DND-41 (cell line): ENCODE data around the gene AMMECR1L.

Experiments
- ATAC-seq: fragments of 200-7000 bp; cut with Tn5 transposase; 3 replicates; pipeline ENCODE4 v1.9.1; 2021; ENCODE audit warnings: low read depth; ENCODE audit not compliant: insufficient read depth
- DNase-seq: peaks from one replicate; pipeline ENCODE4 v3.0.0-alpha.2; 2020
- H2AFZ ChIP-seq: 2 replicates; pipeline ENCODE4 v1.6.0; 2012; ENCODE audit warnings: low read depth, low read length
- H3K27ac ChIP-seq: 2 replicates; pipeline ENCODE4 v1.5.1; 2012; ENCODE audit warnings: low read length, inconsistent platforms
- H3K27me3 ChIP-seq: fragments of 200-600 bp; sonication (generic); 2 replicates; pipeline ENCODE4 v1.6.0; 2012; ENCODE audit warnings: low read length, mild to moderate bottlenecking, inconsistent platforms; ENCODE audit not compliant: insufficient read depth, poor library complexity
- H3K36me3 ChIP-seq: 2 replicates; pipeline ENCODE4 v1.5.1; 2012; ENCODE audit warnings: low read length, inconsistent platforms; ENCODE audit not compliant: insufficient read depth
- H3K4me1 ChIP-seq: 2 replicates; pipeline ENCODE4 v1.5.1; 2012; ENCODE audit warnings: mild to moderate bottlenecking, low read length; ENCODE audit not compliant: insufficient read depth
- H3K4me2 ChIP-seq: 2 replicates; pipeline ENCODE4 v1.6.0; 2012; ENCODE audit warnings: mild to moderate bottlenecking, moderate library complexity, low read length, inconsistent platforms; ENCODE audit not compliant: insufficient read depth
- H3K4me3 ChIP-seq, 2 experiments: fragments of 200-600 bp in 1 of 2; shearing (Covaris generic) in 1 of 2; 2 replicates each; pipeline ENCODE4 v1.5.1; 2012 to 2016; ENCODE audit warnings: inconsistent platforms in 2 of 2, low read length in 2 of 2, mild to moderate bottlenecking in 2 of 2, low read depth in 1 of 2, moderate library complexity in 1 of 2
- H3K79me2 ChIP-seq: 2 replicates; pipeline ENCODE4 v1.6.0; 2012; ENCODE audit warnings: low read length, inconsistent platforms; ENCODE audit not compliant: insufficient read depth
- H3K9ac ChIP-seq: 2 replicates; pipeline ENCODE4 v1.6.0; 2012; ENCODE audit warnings: low read depth, mild to moderate bottlenecking, inconsistent platforms, low read length, moderate library complexity
- H3K9me3 ChIP-seq: 2 replicates; pipeline ENCODE4 v1.5.1; 2012; ENCODE audit warnings: low read length, moderate library complexity, mild to moderate bottlenecking, inconsistent platforms; ENCODE audit not compliant: insufficient read depth, severe bottlenecking
- H4K20me1 ChIP-seq: 2 replicates; pipeline ENCODE4 v1.6.0; 2012; ENCODE audit warnings: low read length; ENCODE audit not compliant: insufficient read depth
- CTCF ChIP-seq: IDR thresholded peaks from 2 replicates; pipeline ENCODE4 v1.5.1; 2012; ENCODE audit warnings: borderline replicate concordance, low read length, moderate library complexity, mild to moderate bottlenecking; ENCODE audit not compliant: poor library complexity, severe bottlenecking; ENCODE audit errors: extremely low read depth
- EZH2 ChIP-seq: IDR thresholded peaks from 3 replicates; pipeline ENCODE4 v1.6.1; 2012; ENCODE audit warnings: borderline replicate concordance, low read depth, mild to moderate bottlenecking, moderate library complexity, low read length, inconsistent platforms; ENCODE audit not compliant: severe bottlenecking

Gene AMMECR1L

DNA sequence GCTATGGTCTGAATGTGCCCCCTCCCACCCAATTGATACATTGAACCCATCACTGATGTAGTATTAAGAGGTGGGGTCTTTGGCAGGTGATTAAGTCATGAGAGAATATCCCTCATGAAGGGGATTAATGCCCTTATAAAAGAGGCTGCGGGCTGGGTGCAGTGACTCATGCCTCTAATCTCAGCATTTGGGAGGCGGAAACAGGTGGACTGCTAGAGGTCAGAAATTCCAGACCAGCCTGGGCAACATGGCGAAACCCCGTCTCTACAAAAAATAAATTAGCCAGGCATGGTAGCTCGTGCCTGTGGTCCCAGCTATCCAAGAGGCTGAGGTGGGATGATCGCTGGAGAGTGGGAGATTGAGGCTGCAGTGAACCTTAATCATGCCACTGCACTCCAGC lies 42.1 kb downstream of the AMMECR1L start:
- Histone ChIP-seq H3K79me2 (peaks cover 14% of the 10 kb centered on the region; the same call in 1 of the 2 replicates), H4K20me1 (peaks cover 24% of the 10 kb centered on the region), H3K4me1 (no peaks in the 10 kb centered on the region), H3K27ac (no peak overlapping the region), H2AFZ (no peak overlapping the region), H3K9me3 (no peaks in the 10 kb centered on the region), H3K4me2 (no peak overlapping the region), H3K27me3 (no peaks in the 10 kb centered on the region), H3K36me3 (peaks cover 42% of the 10 kb centered on the region), H3K4me3 (no peak overlapping the region), H3K9ac (no peak overlapping the region)
- TF ChIP-seq CTCF, result no peak
- no peak for TF ChIP-seq EZH2
- ATAC-seq, result no peak
- DNase-seq, result no peak

- TF ChIP-seq CTCF (no peak), EZH2 (no peak)
- H2AFZ ChIP-seq, result no peak overlapping the region
- ATAC-seq, result 0 out of 3 replicates have a peak, but pooled peaks have one; percentile 18
- H3K9ac ChIP-seq, result no peak overlapping the region
- H3K27ac ChIP-seq, result no peak overlapping the region
- no peaks in the 10 kb centered on the region for H3K9me3 ChIP-seq
- no peak overlapping the region for H3K4me3 ChIP-seq
- DNase-seq, result no peak
- peaks cover 4% of the 10 kb centered on the region; the same call in 1 of the 2 replicates for H3K79me2 ChIP-seq
- H3K36me3 ChIP-seq, result peaks cover 22% of the 10 kb centered on the region
- no peaks in the 10 kb centered on the region for H3K4me1 ChIP-seq
- H3K4me2 ChIP-seq, result no peak overlapping the region
- H4K20me1 ChIP-seq, result peaks cover 18% of the 10 kb centered on the region
- H3K27me3 ChIP-seq, result no peaks in the 10 kb centered on the region
These were observed 44.1 kb downstream of the AMMECR1L start for GRCh38 chr2:127841466-127842178.

DNA sequence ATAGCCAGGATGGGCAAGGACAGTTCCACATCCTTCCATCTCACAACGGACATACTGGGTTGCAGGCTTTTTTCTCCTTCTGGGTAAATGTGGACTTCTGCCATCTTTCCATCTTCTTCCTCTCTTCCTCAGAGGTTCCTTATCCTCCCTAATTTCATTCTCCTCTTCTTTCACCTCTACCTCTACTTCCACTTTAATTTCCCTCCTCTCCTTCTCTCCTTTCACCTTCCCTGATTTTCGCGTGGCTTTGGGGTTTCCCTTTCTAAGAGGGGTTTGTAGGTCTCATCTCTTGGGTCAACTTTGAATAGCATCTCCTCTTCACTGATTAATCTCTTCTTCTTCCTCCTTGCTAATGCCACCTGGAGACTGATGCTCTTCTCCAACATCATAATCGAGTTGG lies 44.9 kb downstream of the AMMECR1L start:
- H4K20me1 ChIP-seq, result peaks cover 17% of the 10 kb centered on the region; the same call in 1 of the 2 replicates
- no peak overlapping the region for H3K4me2 ChIP-seq
- ATAC-seq (no peak), DNase-seq (no peak)
- no peak overlapping the region for H3K27ac ChIP-seq
- H3K79me2 ChIP-seq, result no peaks in the 10 kb centered on the region
- no peak overlapping the region for H3K4me3 ChIP-seq
- no peaks in the 10 kb centered on the region for H3K4me1 ChIP-seq
- H2AFZ ChIP-seq, result no peak overlapping the region
- H3K9me3 ChIP-seq, result no peaks in the 10 kb centered on the region
- TF ChIP-seq EZH2 (no peak), CTCF (no peak)
- no peak overlapping the region for H3K9ac ChIP-seq
- no peaks in the 10 kb centered on the region for H3K27me3 ChIP-seq
- peaks cover 15% of the 10 kb centered on the region; the same call in 1 of the 2 replicates for H3K36me3 ChIP-seq
